GM21390 (cell line): ENCODE results near the gene ACIN1.

Experiments used
- ATAC-seq: cut with Tn5 transposase; IDR thresholded peaks from one replicate; pipeline ENCODE4 v1.9.1; 2021; ENCODE audit not compliant: unreplicated experiment

ACIN1 gene

DNA sequence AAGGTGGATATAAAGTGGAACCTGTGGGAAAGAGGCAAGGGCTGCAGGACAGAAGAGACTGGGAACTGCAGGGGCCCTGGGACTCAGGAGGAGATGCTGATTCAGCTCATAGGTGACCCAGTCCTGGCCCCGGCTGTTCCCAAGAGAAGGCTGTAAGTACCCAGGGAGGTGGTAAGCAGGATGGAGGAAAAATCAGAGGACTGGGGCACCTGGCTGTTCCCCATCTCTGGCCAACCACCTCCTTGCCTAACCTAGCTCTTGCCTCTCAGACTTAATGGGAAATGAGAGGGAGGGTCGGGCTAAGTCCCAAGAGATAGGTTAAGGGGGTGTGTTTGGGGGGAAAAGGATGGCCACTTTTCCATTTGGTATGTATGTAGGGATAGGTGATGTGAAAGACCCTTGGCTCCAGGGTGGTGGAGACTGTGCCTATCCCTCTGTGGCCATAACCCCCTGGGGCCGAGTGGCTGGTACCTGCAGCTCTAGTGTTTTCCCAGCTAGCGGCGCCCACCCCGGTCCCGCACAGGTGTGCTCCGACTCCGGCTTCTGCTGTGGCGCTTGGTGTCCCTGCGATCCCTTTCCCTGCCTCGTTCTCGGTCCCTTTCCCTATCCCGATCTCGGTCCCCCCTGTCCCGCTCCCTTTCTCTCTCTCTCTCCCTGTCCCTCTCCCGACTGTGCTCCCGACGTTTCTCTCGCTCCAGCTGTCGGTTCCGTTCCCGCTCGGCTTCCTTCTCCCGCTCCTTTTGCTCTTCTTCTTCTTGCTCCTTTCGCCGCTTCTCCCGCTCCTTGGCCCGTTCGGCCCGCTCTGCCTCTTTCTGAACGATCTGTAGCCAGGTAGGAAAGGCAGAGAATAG lies 36.1 kb downstream of the ACIN1 start:
- ATAC-seq, result no peak

DNA sequence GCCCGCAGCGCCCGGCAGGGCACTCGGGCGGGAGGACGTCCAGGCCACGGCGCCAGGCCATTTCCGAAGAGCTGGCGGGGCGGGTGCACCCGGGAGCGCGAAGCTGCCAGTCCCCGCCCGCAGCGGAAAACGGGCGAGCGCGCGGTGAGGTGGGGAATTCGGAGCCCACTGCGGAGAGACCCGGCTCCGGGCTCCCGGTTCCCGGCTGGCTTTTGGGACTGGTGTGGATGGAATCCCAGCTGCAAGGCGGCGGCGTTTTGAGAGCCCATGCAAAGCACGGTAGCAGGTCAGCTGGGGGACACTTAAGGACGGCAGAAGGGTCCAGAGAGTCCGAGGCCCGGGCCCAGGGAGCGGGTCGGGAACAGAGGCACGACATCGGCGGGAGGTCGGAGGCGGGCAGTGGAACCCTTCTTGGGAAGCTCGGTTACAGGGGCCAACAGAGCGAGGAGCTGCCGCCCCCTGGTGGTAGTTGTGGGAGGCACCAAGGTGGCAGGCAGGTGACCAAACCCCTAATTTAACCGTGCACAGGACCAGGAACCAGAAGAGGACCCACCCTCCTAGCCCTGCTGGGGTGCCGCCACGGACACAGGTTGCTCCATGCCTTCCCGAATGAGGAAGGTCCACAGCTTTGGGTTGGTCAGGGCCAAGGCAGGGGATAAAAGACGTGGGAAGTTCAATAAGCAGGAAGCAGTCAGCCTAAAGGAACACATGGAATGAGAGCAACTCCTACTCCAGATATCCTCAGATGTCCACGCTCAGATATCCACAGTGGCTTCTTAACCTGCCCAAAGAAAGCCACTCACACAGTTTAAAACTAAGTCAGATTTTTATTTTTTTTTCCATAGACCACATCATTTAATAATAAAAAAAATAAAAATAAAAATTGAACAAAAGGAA lies 36.9 kb downstream of the ACIN1 start:
- no peak for ATAC-seq

GRCh38 chr14:23056956-23057756 lies 37.8 kb downstream of the ACIN1 start, which contains the start of gene CDH24:
CDH24 (minus strand) TSS chr14:23057520; CDS start chr14:23055733, 1,787 bp downstream.
- no peak for ATAC-seq

- peak; percentile 55 for ATAC-seq
Measured at GRCh38 chr14:23056145-23056955, 38.6 kb downstream of the ACIN1 start.

DNA sequence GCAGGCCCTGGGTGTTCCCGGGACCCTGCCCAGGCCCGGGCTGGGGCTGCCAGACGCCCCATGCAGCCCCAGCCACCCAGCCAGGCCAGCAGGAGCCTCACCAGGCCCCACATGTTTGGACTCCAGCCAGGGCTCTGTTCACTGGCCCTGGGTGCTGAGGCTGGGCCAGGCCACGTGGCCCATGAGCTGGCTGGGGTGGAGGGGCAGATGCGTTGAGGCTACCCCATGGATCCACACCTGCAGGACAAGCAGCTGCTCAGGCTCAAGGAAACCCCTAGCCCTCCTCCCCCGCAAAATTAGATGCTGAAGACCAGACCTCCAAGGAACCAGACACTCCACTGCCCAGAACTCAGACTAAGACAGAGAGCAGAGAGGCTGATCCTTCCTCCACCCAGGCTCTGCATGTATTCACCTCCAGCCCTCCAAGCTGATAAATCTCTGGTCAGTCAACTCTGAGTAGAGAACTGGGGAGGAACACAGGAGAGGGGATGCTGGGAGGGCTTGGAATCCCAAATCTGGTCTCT lies 39.3 kb downstream of the ACIN1 start:
- ATAC-seq, result no peak

GRCh38 chr14:23055147-23055550 lies 39.8 kb downstream of the ACIN1 start:
- ATAC-seq, result no peak

DNA sequence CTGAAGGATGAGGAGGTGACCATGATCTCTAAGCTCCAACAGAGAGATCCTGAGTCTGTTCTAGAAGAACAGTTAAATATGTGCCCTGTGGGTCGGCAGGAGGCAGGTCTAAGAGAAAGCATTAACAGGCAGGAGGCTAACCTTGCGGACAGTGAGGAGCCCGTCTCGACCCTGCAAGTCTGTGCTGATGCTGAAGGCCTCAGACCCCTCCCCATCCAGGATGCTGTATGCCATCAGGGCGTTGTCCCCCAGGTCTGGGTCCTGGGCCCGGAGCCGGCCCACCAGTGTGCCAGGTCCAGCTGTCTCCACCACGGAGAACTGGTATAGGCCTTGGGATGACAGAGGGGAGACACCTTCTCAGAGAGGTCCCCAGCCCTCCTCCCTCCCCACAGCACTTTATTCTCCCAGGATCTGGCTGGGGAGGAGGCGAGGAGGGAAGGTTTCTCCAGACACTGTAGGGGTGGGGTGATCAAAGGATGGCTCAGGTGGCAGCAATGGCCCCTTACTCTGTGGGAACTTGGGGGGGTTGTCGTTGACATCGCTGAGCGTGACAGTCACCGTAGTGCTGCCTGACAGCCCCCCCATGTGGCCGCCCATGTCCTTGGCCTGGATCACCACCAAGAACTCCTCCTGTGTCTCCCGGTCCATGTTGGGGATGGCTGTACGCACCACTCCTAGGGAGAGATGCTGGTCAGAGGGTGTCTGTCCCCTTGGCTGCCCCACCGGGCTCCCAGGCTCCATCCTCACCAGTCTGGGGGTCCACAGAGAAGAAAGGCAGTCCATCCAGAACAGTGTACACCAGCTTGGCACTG lies 40.7 kb downstream of the ACIN1 start:
- no peak for ATAC-seq

GRCh38 chr14:23053426-23053825 lies 41.5 kb downstream of the ACIN1 start:
- no peak for ATAC-seq

DNA sequence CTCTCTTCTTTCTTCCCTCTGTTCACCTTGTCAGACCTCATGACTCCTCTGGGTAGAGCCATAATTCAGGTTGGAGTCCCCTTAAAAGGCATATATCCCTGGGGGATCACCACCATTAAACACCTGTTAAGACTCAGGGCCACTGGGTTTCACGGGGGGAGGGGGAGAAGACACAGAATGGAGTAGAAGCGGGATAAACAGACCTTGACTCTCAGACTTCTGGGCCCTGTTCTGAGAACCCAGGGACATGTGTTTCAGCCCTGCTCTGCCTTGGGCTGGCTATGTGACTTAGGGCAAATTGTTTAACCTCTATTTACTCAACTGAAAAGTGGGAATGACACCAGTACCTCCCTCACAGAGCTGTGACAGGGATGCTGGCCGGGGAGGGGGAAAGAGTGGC lies 42.3 kb downstream of the ACIN1 start:
- ATAC-seq, result no peak

- no peak for ATAC-seq
Measured at GRCh38 chr14:23052182-23052623, 42.7 kb downstream of the ACIN1 start.

- no peak for ATAC-seq
Measured at GRCh38 chr14:23051141-23052057, 43.5 kb downstream of the ACIN1 start.

- ATAC-seq, result no peak
Measured at GRCh38 chr14:23049011-23049410, 45.9 kb downstream of the ACIN1 start.

- no peak for ATAC-seq
Measured at GRCh38 chr14:23047751-23048693, 46.9 kb downstream of the ACIN1 start.

- no peak for ATAC-seq
Measured at GRCh38 chr14:23047034-23047634, 47.8 kb downstream of the ACIN1 start.

DNA sequence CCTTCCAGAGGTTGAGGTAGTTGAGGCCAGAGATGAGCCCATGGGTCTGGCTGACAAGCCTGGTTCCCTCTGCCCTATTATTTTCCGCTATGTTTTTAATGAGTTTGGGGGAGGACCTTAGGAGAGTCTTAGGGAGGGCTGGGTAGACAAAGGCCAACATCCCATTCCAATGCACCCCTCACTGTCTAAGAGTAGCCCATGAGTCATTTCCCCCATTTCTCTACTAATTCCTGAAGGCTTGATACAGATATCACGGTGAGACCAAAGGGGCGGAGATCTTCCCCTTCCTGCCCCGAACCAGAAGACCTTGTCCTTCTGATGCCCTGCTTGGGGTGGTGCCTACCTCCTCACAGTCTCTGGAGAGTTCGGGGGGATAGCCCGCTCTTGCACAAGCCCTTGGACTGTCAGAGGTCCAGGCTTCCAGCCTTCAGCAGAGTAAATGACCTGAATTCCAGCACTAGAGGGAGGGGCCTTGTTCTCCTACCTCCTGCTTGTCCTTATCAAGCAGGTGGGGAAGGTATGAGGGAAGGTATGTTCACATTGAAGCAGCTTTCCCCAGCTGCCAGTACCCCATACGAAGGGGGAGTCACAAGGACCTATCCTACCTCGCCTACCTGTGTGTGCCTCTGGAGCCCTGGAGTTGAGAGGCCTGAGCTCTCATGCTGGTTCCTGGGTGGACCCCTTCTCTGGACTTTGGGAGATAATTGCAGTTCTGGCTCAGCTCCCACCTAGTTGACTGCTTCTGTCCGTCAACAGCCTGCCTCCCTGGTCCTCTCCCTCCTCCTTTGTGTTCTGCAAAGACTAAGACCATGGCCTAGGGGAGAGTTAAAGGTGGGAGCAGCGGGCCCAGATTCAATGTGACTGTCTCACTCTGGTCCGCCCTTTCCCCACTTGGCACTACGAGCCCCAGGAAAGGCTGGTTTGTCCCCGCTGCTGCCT lies 49.2 kb downstream of the ACIN1 start:
- no peak for ATAC-seq
